PC-3 (cell line): ENCODE data around the gene CTSW. TPM values are rescaled to one million over a fixed set of nuclear protein-coding genes. Genes with fewer than 3 reads are reported as not detected.
A peak's percentile ranks its signal among the peaks of the same experiment; 100 is the strongest.
"Not testable (repeated sequence)": the region's sequence is repeated elsewhere in the genome, so short reads cannot be mapped to it uniquely, and the experiment has no call there.

Experiments used
- ATAC-seq: fragments of 200-7000 bp; cut with Tn5 transposase; 2 replicates; pipeline ENCODE4 v1.9.1; 2020; ENCODE audit warnings: mild to moderate bottlenecking, moderate library complexity
- BruUV-seq: library from RNA; stranded (reverse); fragments of 400-500 nt; replicated peaks from 2 replicates; lab custom pipeline; 2021; lab: Mats Ljungman, UMichigan
- CTCF ChIA-PET: fragments of 300-600 bp; sonication (Branson Sonifier 250); formaldehyde crosslinking; loops from one replicate; lab custom pipeline; 2022; ENCODE audit warnings: antibody characterized with exemption; lab: Charles Lee
- POLR2A ChIA-PET: fragments of 300-600 bp; sonication (Branson Sonifier 250); formaldehyde crosslinking; loops from one replicate; lab custom pipeline; 2022; ENCODE audit warnings: antibody characterized with exemption; ENCODE audit not compliant: unreplicated experiment; lab: Charles Lee
- DNase-seq: peaks from one replicate; pipeline ENCODE4 v3.0.0-alpha.2; 2015
- H2AFZ ChIP-seq: fragments of 300-600 bp; sonication (generic); 2 replicates; pipeline ENCODE4 v1.6.0; 2016; ENCODE audit warnings: antibody characterized with exemption, low read length
- H3F3A ChIP-seq: fragments of 300-600 bp; sonication (generic); one replicate; pipeline ENCODE4 v1.6.0; 2017; ENCODE audit warnings: antibody characterized with exemption, low read length, control low read depth, mild to moderate bottlenecking; ENCODE audit not compliant: unreplicated experiment
- H3K27ac ChIP-seq: fragments of 300-600 bp; sonication (generic); 2 replicates; pipeline ENCODE4 v1.5.1; 2016; ENCODE audit warnings: mild to moderate bottlenecking, low read length
- H3K27me3 ChIP-seq: fragments of 300-600 bp; sonication (generic); 2 replicates; pipeline ENCODE4 v1.6.1; 2016; ENCODE audit warnings: low read length, mixed read lengths
- H3K36me3 ChIP-seq: fragments of 300-600 bp; sonication (generic); 2 replicates; pipeline ENCODE4 v1.6.1; 2016; ENCODE audit warnings: low read depth, mixed run types, low read length, mixed read lengths
- H3K4me1 ChIP-seq: fragments of 300-600 bp; sonication (generic); 2 replicates; pipeline ENCODE4 v1.5.1; 2016; ENCODE audit warnings: low read length; ENCODE audit not compliant: insufficient read depth
- H3K4me2 ChIP-seq: fragments of 300-600 bp; sonication (generic); 2 replicates; pipeline ENCODE4 v1.6.0; 2016; ENCODE audit warnings: low read length
- H3K4me3 ChIP-seq: fragments of 300-600 bp; sonication (generic); 2 replicates; pipeline ENCODE4 v1.5.1; 2016; ENCODE audit warnings: mild to moderate bottlenecking, low read length, mixed read lengths
- H3K79me2 ChIP-seq: fragments of 300-600 bp; sonication (generic); 2 replicates; pipeline ENCODE4 v1.6.1; 2017; ENCODE audit warnings: low read length, mixed read lengths
- H3K9ac ChIP-seq: fragments of 300-600 bp; sonication (generic); 2 replicates; pipeline ENCODE4 v1.6.0; 2016; ENCODE audit warnings: mild to moderate bottlenecking, low read length
- H3K9me2 ChIP-seq: fragments of 300-600 bp; sonication (generic); replicated peaks from 2 replicates; pipeline ENCODE4 v1.6.1; 2016; ENCODE audit warnings: mixed run types, low read length, mixed read lengths
- H3K9me3 ChIP-seq: fragments of 300-600 bp; sonication (generic); 2 replicates; pipeline ENCODE4 v1.6.1; 2016; ENCODE audit warnings: low read length, mixed read lengths
- H4K20me1 ChIP-seq: fragments of 300-600 bp; sonication (generic); 2 replicates; pipeline ENCODE4 v1.6.1; 2016; ENCODE audit warnings: low read length, mixed read lengths
- EZH2 ChIP-seq: fragments of 300-600 bp; sonication (generic); IDR thresholded peaks from one replicate; pipeline ENCODE4 v1.6.1; 2017; ENCODE audit warnings: antibody characterized with exemption, mild to moderate bottlenecking, low read length; ENCODE audit not compliant: unreplicated experiment
- EZH2phosphoT487 ChIP-seq: fragments of 300-600 bp; sonication (generic); IDR thresholded peaks from 2 replicates; pipeline ENCODE4 v1.6.1; 2018; ENCODE audit warnings: mild to moderate bottlenecking, antibody characterized with exemption, low read length, borderline replicate concordance
- intact Hi-C: fragments of 100-400 bp; cut with micrococcal nuclease; formaldehyde crosslinking; loops from 2 replicates; pipeline ENCODE4 v1.9.0; 2023
- total RNA-seq: library from RNA; depleted of rRNA; stranded (reverse); fragments of >200 nt; gene quantifications from 2 replicates; pipeline ENCODE4 v1.2.3, GENCODE V29; 2014
- TF ChIP-seq, protein P1 (sequence below): fragments of 300-600 bp; sonication (generic); conservative IDR thresholded peaks from 2 replicates; pipeline ENCODE4 v1.5.1; 2017; ENCODE audit warnings: antibody characterized with exemption, low read depth, mild to moderate bottlenecking, low read length

Gene CTSW
- total RNA-seq, 1 experiment from 2014 or later, result 0.11 TPM

- ChIA-PET POLR2A (interaction anchor here (0.6 to 4.5 kb wide), 19 partner anchors 10 to 590 kb away, joined by 3 to 35 read pairs (median 5); partner anchors contain the start of genes C11orf68, DPP3, FOSL1 and MUS81), CTCF (interaction anchor here (0.9 to 1.2 kb wide), 4 partner anchors 10 to 31 kb away, joined by 3 to 7 read pairs (median 4); partner anchors contain the start of gene FOSL1)
- no TSS peak for BruUV-seq
- TF ChIP-seq EZH2 (no peak), EZH2phosphoT487 (peak; percentile 99)
- TF ChIP-seq, protein P1, sequence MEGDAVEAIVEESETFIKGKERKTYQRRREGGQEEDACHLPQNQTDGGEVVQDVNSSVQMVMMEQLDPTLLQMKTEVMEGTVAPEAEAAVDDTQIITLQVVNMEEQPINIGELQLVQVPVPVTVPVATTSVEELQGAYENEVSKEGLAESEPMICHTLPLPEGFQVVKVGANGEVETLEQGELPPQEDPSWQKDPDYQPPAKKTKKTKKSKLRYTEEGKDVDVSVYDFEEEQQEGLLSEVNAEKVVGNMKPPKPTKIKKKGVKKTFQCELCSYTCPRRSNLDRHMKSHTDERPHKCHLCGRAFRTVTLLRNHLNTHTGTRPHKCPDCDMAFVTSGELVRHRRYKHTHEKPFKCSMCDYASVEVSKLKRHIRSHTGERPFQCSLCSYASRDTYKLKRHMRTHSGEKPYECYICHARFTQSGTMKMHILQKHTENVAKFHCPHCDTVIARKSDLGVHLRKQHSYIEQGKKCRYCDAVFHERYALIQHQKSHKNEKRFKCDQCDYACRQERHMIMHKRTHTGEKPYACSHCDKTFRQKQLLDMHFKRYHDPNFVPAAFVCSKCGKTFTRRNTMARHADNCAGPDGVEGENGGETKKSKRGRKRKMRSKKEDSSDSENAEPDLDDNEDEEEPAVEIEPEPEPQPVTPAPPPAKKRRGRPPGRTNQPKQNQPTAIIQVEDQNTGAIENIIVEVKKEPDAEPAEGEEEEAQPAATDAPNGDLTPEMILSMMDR, result peak; percentile 31; the same call in 1 of the 2 replicates
- peaks cover 24% of the 10 kb centered on the region for H4K20me1 ChIP-seq
- intact Hi-C loops, result loop anchor here (2.0 kb wide), 1 partner anchor 20 kb away; no protein-coding TSS in a partner anchor
- peaks cover 36% of the 10 kb centered on the region for H3F3A ChIP-seq
- peak within 1 kb of the TSS; percentile 96 for H3K4me2 ChIP-seq
- peak within 1 kb of the TSS; percentile 58 for H3K27ac ChIP-seq
- H3K9me3 ChIP-seq, result no peaks in the 10 kb centered on the region
- H3K36me3 ChIP-seq, result peaks cover 30% of the 10 kb centered on the region
- H3K4me1 ChIP-seq, result peaks cover 44% of the 10 kb centered on the region
- no peak within 1 kb of the TSS for H2AFZ ChIP-seq
- H3K27me3 ChIP-seq, result no peaks in the 10 kb centered on the region
- ATAC-seq (peak; percentile 23), DNase-seq (peak; percentile 99)
- peak within 1 kb of the TSS; percentile 48 for H3K9ac ChIP-seq
- no peaks in the 10 kb centered on the region for H3K9me2 ChIP-seq
- peaks cover 49% of the 10 kb centered on the region for H3K79me2 ChIP-seq
- H3K4me3 ChIP-seq, result peak within 1 kb of the TSS; percentile 72
Measured at GRCh38 chr11:65890324-65891218, 10.9 kb downstream of the CTSW start, which contains the start of gene CCDC85B. CCDC85B (plus strand) TSS chr11:65890673; CDS start chr11:65890784, 111 bp downstream.

DNA sequence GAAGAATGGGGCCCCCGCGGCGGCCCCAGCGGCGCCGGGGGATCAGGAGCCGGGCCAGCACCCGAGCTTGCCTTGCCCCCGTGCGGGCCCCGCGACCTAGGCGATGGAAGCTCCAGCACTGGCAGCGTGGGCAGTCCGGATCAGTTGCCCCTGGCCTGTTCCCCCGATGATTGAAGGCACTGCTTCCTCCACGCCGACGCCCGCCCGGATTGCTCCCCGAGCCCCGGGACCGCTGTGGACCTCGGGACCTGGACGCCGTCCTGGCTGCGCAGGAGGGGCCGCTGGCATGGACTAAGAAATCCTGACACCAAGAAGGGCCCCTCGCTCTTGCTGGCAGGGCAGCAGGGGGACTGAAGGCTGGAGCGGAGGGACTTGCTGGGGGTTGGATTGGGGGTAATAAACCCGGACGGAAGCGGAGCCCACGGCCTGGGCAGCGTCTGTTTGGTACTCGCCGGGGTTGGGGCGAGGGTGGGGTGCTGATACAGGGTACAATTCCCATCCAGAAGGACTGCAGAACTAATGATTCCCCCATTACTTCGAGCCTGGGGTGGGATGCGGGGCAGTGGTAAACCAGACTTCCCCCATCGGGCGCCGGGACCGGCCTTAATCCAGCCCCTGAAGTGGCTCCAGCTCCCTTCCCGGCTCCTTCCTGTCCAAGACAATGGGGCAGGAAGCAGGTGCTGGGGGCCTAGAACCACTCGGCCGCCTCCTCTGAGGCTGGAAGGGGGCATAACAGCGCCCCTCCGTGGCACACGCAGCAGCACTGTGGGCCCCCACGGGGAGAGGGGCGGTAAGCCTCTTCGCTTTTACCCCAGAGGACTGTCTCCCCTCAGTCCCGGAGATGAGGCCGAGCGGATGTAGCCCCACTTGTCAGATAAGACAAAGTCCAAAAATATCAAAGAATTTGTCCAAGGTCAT, 11.8 kb downstream of the CTSW start:
- TF ChIP-seq EZH2phosphoT487, result no peak
- TF ChIP-seq, protein P1, result peak; percentile 68
- TF ChIP-seq EZH2, result no peak
- H4K20me1 ChIP-seq, result peaks cover 33% of the 10 kb centered on the region
- no peaks in the 10 kb centered on the region for H3K9me3 ChIP-seq
- peaks cover 34% of the 10 kb centered on the region for H3K36me3 ChIP-seq
- peak overlapping the region; percentile 96 for H3K4me2 ChIP-seq
- POLR2A ChIA-PET, result interaction anchor here (0.6 to 4.5 kb wide), 14 partner anchors 9 to 527 kb away, joined by 3 to 35 read pairs (median 5); partner anchors contain the start of genes C11orf68, FOSL1, MUS81 and NEAT1
- ATAC-seq (peak; percentile 13), DNase-seq (peak; percentile 95)
- H3K9ac ChIP-seq, result peak overlapping the region; percentile 48
- H3K79me2 ChIP-seq, result peaks cover 49% of the 10 kb centered on the region
- H3K4me1 ChIP-seq, result peaks cover 52% of the 10 kb centered on the region
- intact Hi-C loops, result loop anchor here (2.0 kb wide), 1 partner anchor 19 kb away; no protein-coding TSS in a partner anchor
- BruUV-seq, result TSS peak; percentile 39
- peak overlapping the region; percentile 58 for H3K27ac ChIP-seq
- no peak overlapping the region for H2AFZ ChIP-seq
- H3F3A ChIP-seq, result peaks cover 45% of the 10 kb centered on the region
- no peaks in the 10 kb centered on the region for H3K27me3 ChIP-seq
- peak overlapping the region; percentile 72 for H3K4me3 ChIP-seq
- H3K9me2 ChIP-seq, result no peaks in the 10 kb centered on the region
- CTCF ChIA-PET, result interaction anchor here (0.6 to 1.1 kb wide), 3 partner anchors 9 to 32 kb away, joined by 3 to 5 read pairs (median 3); partner anchors contain the start of gene FOSL1

DNA sequence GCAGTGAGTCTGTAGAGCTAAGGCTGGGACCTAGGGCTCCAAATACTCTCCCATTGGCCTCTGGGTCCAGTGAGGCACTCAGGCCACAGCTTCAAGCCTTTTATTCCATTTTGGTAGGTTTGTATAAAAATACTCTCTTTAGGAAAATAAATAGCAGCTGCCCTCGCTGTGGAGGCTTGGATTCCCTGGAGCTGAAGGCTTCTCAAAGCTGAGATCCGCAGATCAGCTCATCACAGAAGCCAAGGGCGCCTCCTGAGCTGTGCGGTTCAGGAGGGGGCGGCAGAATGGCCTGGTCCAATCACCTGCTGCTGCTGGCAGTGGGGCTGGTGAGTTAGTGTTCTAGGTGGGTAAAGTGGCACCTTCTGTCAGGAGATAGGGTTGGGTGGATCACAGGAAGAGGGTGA, 12.5 kb downstream of the CTSW start:
- H2AFZ ChIP-seq, CTCF ChIA-PET, H3K9me3 ChIP-seq, DNase-seq, H3K9me2 ChIP-seq, BruUV-seq, H3K27me3 ChIP-seq, intact Hi-C loops: not testable (repeated sequence)
- Histone ChIP-seq H3K36me3 (peaks cover 37% of the 10 kb centered on the region), H3K4me1 (peaks cover 52% of the 10 kb centered on the region), H3K79me2 (peaks cover 49% of the 10 kb centered on the region), H3K4me2 (peak overlapping the region; percentile 96), H3K27ac (peak overlapping the region; percentile 58), H3K4me3 (peak overlapping the region; percentile 72), H3K9ac (peak overlapping the region; percentile 48; the same call in 1 of the 2 replicates), H3F3A (peaks cover 52% of the 10 kb centered on the region), H4K20me1 (peaks cover 40% of the 10 kb centered on the region)
- POLR2A ChIA-PET, result interaction anchor here (1.0 to 4.5 kb wide), 4 partner anchors 8 to 24 kb away, joined by 3 to 35 read pairs (median 22); partner anchors contain the start of gene FOSL1
- ATAC-seq, result peak; percentile 0; the same call in 1 of the 2 replicates
